Natural killer cell (primary cell): ENCODE results near the gene LCA5. TPM values are rescaled to one million over a fixed set of nuclear protein-coding genes. Genes with fewer than 3 reads are reported as not detected.
"Not testable (repeated sequence)": the region's sequence is repeated elsewhere in the genome, so short reads cannot be mapped to it uniquely, and the experiment has no call there.

ENCODE experiments used
- ATAC-seq, 3 donors: fragments of 150-1000 bp in 2 of 3; fragments of 200-7000 bp in 1 of 3; cut with Tn5 transposase; 1 replicate in 1 of 3; 2 replicates in 2 of 3; pipeline ENCODE4 v1.10.0; 2021; ENCODE audit warnings: mild to moderate bottlenecking in 2 of 3, moderate library complexity in 2 of 3
- DNase-seq, 2 donors: peaks; one replicate each; pipeline versions ENCODE4 v3.0.0 to v3.0.0-alpha.2; 2013 to 2021; ENCODE audit warnings: mixed read lengths in 1 of 2
- H3K27ac ChIP-seq: one replicate; pipeline ENCODE4 v1.5.1; 2013; ENCODE audit warnings: mild to moderate bottlenecking, low read length
- H3K27me3 ChIP-seq: one replicate; pipeline ENCODE4 v1.6.1; 2013; ENCODE audit warnings: low read length; ENCODE audit not compliant: control insufficient read depth, insufficient read depth
- H3K36me3 ChIP-seq: one replicate; pipeline ENCODE4 v1.6.1; 2013; ENCODE audit warnings: low read length; ENCODE audit not compliant: control insufficient read depth, insufficient read depth
- H3K4me1 ChIP-seq: one replicate; pipeline ENCODE4 v1.6.1; 2013; ENCODE audit warnings: low read length; ENCODE audit not compliant: control insufficient read depth, insufficient read depth
- H3K4me3 ChIP-seq: one replicate; pipeline ENCODE4 v1.5.1; 2013; ENCODE audit warnings: low read length
- H3K9me3 ChIP-seq: one replicate; pipeline ENCODE4 v1.6.1; 2013; ENCODE audit warnings: low read length; ENCODE audit not compliant: control insufficient read depth, insufficient read depth
- H3K27ac Mint-ChIP-seq, 2 donors: one replicate each; pipeline ENCODE4 v1.8.0; 2022; ENCODE audit warnings: mild to moderate bottlenecking in 2 of 2, mixed read lengths in 2 of 2, moderate library complexity in 1 of 2
- H3K27me3 Mint-ChIP-seq, 2 donors: one replicate each; pipeline ENCODE4 v1.8.0; 2022; ENCODE audit warnings: low read depth in 2 of 2, mixed read lengths in 2 of 2
- H3K36me3 Mint-ChIP-seq: one replicate; pipeline ENCODE4 v1.8.0; 2022; ENCODE audit warnings: mixed read lengths
- H3K4me1 Mint-ChIP-seq, 2 donors: one replicate each; pipeline ENCODE4 v1.8.0; 2022; ENCODE audit warnings: mixed read lengths in 2 of 2
- H3K4me3 Mint-ChIP-seq: one replicate; pipeline ENCODE4 v1.8.0; 2022; ENCODE audit warnings: mild to moderate bottlenecking, moderate library complexity, mixed read lengths
- H3K9me3 Mint-ChIP-seq, 2 donors: one replicate each; pipeline ENCODE4 v1.8.0; 2022; ENCODE audit warnings: mixed read lengths in 2 of 2
- CTCF ChIP-seq: fragments of 200-600 bp; IDR thresholded peaks from one replicate; pipeline ENCODE4 v1.8.0; 2022; ENCODE audit warnings: antibody characterized with exemption
- WGBS: methylation state at CpG from one replicate; pipeline ENCODE4 v1.1.7; 2013; ENCODE audit warnings: missing lambda C conversion rate; ENCODE audit not compliant: insufficient coverage; 5-methylcytosine and 5-hydroxymethylcytosine counted together
- intact Hi-C: fragments of 100-400 bp; cut with micrococcal nuclease; formaldehyde crosslinking; loops from one replicate; pipeline ENCODE4 v1.14.2; 2022
- total RNA-seq, 4 donors: library from RNA; stranded (reverse); fragments of 120-200 nt in 1 of 4; gene quantifications; one replicate each; pipeline versions ENCODE4 v1.2.3 to v1.2.4, GENCODE V29; 2013 to 2022

Gene LCA5
- total RNA-seq, 3 donors from 2014 or later (not counting 1 experiment from before 2014, with no cell fraction given): 0.07 TPM; not detected in 2

GRCh38 chr6:79536585-79536953 is 661 bp downstream of the LCA5 start:
- Mint-ChIP-seq H3K27ac (no peak overlapping the region), H3K4me1 (no peaks in the 10 kb centered on the region), H3K9me3 (peaks cover 0 to 3% of the 10 kb centered on the region in 2 donors), H3K36me3 (no peaks in the 10 kb centered on the region), H3K27me3 (peaks cover 7 to 20% of the 10 kb centered on the region in 2 donors), H3K4me3 (no peak overlapping the region)
- H3K9me3 ChIP-seq: no peaks in the 10 kb centered on the region
- intact Hi-C loops: loop anchor here (10.0 kb wide), 2 partner anchors 302 to 452 kb away; partner anchors contain the start of gene HMGN3
- ATAC-seq (no peak), DNase-seq (no peak)
- H3K27me3 ChIP-seq: no peaks in the 10 kb centered on the region
- no peak for TF ChIP-seq CTCF
- H3K4me1 ChIP-seq: peaks cover 14% of the 10 kb centered on the region
- whole genome bisulfite sequencing: 4% methylated on average over 9 of the region's 9 CpGs
- no peak overlapping the region for H3K27ac ChIP-seq
- no peaks in the 10 kb centered on the region for H3K36me3 ChIP-seq
- H3K4me3 ChIP-seq: peak overlapping the region; percentile 60

- H3K27ac Mint-ChIP-seq, H3K27ac ChIP-seq, H3K4me1 ChIP-seq, H3K36me3 Mint-ChIP-seq, H3K27me3 ChIP-seq, ATAC-seq, H3K9me3 ChIP-seq, H3K4me3 Mint-ChIP-seq, H3K4me1 Mint-ChIP-seq, H3K36me3 ChIP-seq, intact Hi-C loops, H3K4me3 ChIP-seq, DNase-seq, H3K9me3 Mint-ChIP-seq, H3K27me3 Mint-ChIP-seq: not testable (repeated sequence)
- WGBS: no CpG with 5 or more reads among the region's 4 CpGs
Observed at GRCh38 chr6:79529567-79529966, 7.7 kb downstream of the LCA5 start.

GRCh38 chr6:79526897-79527296 is 10.3 kb downstream of the LCA5 start:
- no peaks in the 10 kb centered on the region for H3K27me3 Mint-ChIP-seq
- no peaks in the 10 kb centered on the region for H3K4me1 Mint-ChIP-seq
- H3K4me3 ChIP-seq: no peak overlapping the region
- H3K27ac Mint-ChIP-seq: no peak overlapping the region
- no peaks in the 10 kb centered on the region for H3K4me1 ChIP-seq
- H3K9me3 Mint-ChIP-seq: peaks cover 2 to 7% of the 10 kb centered on the region in 2 donors
- no peak for TF ChIP-seq CTCF
- H3K27me3 ChIP-seq: no peaks in the 10 kb centered on the region
- no peak for DNase-seq
- no peak overlapping the region for H3K27ac ChIP-seq
- no peaks in the 10 kb centered on the region for H3K36me3 ChIP-seq
- no peaks in the 10 kb centered on the region for H3K36me3 Mint-ChIP-seq
- WGBS: 100% methylated on average over 1 of the region's 1 CpG
- intact Hi-C loops: no loop called here
- no peak overlapping the region for H3K4me3 Mint-ChIP-seq
- no peak for ATAC-seq
- no peaks in the 10 kb centered on the region for H3K9me3 ChIP-seq

GRCh38 chr6:79525272-79526100 is 11.7 kb downstream of the LCA5 start:
- Mint-ChIP-seq H3K9me3 (peaks cover 2 to 9% of the 10 kb centered on the region in 2 donors), H3K4me3 (no peak overlapping the region), H3K27me3 (no peaks in the 10 kb centered on the region), H3K27ac (no peak overlapping the region), H3K36me3 (no peaks in the 10 kb centered on the region), H3K4me1 (no peaks in the 10 kb centered on the region)
- Histone ChIP-seq H3K27me3 (no peaks in the 10 kb centered on the region), H3K4me1 (no peaks in the 10 kb centered on the region), H3K36me3 (no peaks in the 10 kb centered on the region), H3K27ac (no peak overlapping the region), H3K9me3 (no peaks in the 10 kb centered on the region), H3K4me3 (no peak overlapping the region)
- WGBS: 89% methylated on average over 9 of the region's 12 CpGs
- no peak for TF ChIP-seq CTCF
- no peak for ATAC-seq
- intact Hi-C loops: no loop called here
- no peak for DNase-seq
